NCI-H510A treated with DMSO at 0.1 percent for 48 hours (cell line): Measurements from ENCODE around the gene MRPL37.

ENCODE experiments used
- DNase-seq: peaks from one replicate; lab custom pipeline; 2025; lab: John Stamatoyannopoulos, UW

Gene MRPL37

DNA sequence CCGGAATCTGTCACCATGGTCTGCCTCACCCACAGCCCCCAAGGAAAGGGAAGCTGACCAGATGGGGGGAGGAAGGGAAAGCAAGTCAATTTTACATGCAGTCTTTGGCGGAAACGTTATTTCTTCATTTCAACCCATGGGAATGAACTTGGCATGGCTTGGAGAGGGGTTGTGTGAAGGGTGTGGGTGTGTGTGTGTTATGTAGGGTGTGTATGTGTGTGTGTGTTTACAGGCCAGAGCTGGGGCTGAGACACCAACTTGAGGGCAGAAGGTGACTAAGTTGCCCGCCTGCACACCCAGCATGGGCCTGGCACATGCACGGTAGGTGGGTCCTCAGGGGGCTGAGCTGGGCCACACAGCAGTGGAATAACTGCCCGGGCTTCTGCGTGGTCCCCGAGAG, 65.2 kb downstream of the MRPL37 start:
- no peak for DNase-seq

DNA sequence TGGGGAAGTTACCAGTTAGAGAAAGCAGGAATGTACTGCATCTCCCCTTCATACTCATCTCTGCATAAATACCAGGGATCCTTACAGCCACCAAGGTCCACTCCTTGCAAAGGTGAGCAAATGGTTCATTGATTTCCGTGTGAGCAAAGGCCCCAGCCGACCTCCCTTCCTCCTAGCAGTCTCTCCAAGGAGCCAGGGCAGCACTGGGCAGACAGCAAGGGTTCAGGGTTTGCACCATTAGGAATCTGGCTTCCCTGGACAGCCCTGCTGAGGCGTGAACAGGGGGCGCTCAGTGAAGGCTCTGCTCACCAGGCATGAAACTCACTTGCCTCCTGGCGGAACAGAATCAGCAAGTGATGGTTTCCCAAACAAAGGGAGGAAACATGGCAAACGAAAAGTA, 65.7 kb downstream of the MRPL37 start:
- DNase-seq, result no peak

DNA sequence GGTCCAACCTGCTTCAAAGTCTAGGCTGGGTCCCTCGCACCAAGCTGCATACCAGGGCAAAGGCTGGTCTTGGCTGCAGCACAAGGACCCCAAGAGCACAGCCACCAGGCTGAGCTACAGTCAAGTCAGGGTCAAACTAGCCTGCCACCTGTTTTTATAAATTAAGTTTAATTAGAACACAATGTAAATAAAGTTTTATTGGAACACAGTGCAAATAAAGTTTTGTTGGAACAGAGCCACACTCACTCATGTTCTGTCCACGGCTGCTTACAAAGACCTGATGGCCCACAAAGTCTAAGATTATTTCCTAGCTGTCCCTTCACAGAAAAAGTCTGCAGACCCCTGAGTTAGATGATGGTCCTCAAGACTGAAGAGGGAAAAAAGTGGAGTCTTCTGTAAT, 66.2 kb downstream of the MRPL37 start:
- DNase-seq, result no peak

DNA sequence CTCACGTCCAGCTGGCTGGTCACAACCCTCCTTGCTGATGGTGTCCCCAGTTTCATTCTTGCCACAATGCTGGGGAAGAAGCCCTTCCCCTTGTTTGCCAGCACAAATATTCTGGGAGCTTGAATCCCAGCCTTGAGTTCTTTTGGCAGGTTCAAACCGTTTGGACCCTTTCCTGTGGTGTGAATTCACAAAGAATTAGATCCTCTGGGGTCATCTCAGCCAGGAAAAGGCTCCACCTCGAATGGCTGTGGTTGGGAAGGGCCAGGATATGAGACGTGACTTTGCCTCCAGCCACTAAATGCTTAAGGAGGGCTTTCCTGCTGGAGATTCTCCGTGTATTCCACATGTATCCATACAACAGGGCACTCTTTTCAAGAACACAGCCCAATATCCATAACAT, 66.9 kb downstream of the MRPL37 start:
- DNase-seq, result no peak
